SK-N-SH (cell line): ENCODE results near the gene TMEM129. TPM values are rescaled to one million over a fixed set of nuclear protein-coding genes. Genes with fewer than 3 reads are reported as not detected.

ENCODE experiments used
- CTCF ChIA-PET: fragments of 300-600, 350-600 bp; formaldehyde crosslinking; extraction: SDS; loops from one replicate; lab custom pipeline; 2021; lab: Yijun Ruan, JAX
- POLR2A ChIA-PET: fragments of 350-600 bp; sonication (Branson Sonifier 250); formaldehyde crosslinking; extraction: SDS; loops from one replicate; lab custom pipeline; 2020; ENCODE audit warnings: antibody characterized with exemption, inconsistent platforms; lab: Yijun Ruan, JAX
- DNase-seq: peaks from one replicate; pipeline ENCODE4 v3.0.0; 2012
- H2AFZ ChIP-seq: fragments of 200-600 bp; sonication (generic); 2 replicates; pipeline ENCODE4 v1.8.1; 2016; ENCODE audit warnings: antibody characterized with exemption, mild to moderate bottlenecking, low read depth
- H3F3A ChIP-seq: fragments of 200-600 bp; sonication (generic); replicated peaks from 2 replicates; pipeline ENCODE3; 2016; ENCODE audit warnings: antibody characterized with exemption, mild to moderate bottlenecking; ENCODE audit not compliant: insufficient read depth
- H3K27ac ChIP-seq, 2 experiments: fragments of 200-500 bp in 1 of 2; fragments of 200-600 bp in 1 of 2; sonication (Bioruptor generic) in 1 of 2; sonication (generic), shearing (Covaris generic) in 1 of 2; 2 replicates each; pipeline versions ENCODE4 v1.5.1 to v1.6.1; 2014 to 2016; ENCODE audit warnings: low read depth in 2 of 2, inconsistent platforms in 1 of 2, low read length in 1 of 2, mild to moderate bottlenecking in 1 of 2, mixed read lengths in 1 of 2
- H3K27me3 ChIP-seq: fragments of 200-600 bp; sonication (generic), shearing (Covaris generic); 2 replicates; pipeline ENCODE4 v1.6.1; 2016; ENCODE audit warnings: mixed run types; ENCODE audit not compliant: insufficient read depth
- H3K36me3 ChIP-seq, 2 experiments: fragments of 200-500 bp in 1 of 2; fragments of 200-600 bp in 1 of 2; sonication (Bioruptor generic) in 1 of 2; sonication (generic) in 1 of 2; replicated peaks in 1 of 2; 2 replicates each; pipeline versions ENCODE3 to v1.5.1; 2014 to 2016; ENCODE audit warnings: low read length in 1 of 2, mild to moderate bottlenecking in 1 of 2; ENCODE audit not compliant: insufficient read depth in 2 of 2, control insufficient read depth in 1 of 2
- H3K4me1 ChIP-seq, 2 experiments: fragments of 200-500 bp in 1 of 2; fragments of 200-600 bp in 1 of 2; sonication (Bioruptor generic) in 1 of 2; sonication (generic), shearing (Covaris generic) in 1 of 2; 2 replicates each; pipeline versions ENCODE4 v1.5.1 to v1.6.1; 2014 to 2016; ENCODE audit warnings: low read depth in 1 of 2, low read length in 1 of 2, mixed run types in 1 of 2; ENCODE audit not compliant: insufficient read depth in 2 of 2, control insufficient read depth in 1 of 2
- H3K4me2 ChIP-seq: fragments of 200-600 bp; sonication (generic), shearing (Covaris generic); 2 replicates; pipeline ENCODE4 v1.6.1; 2017; ENCODE audit warnings: mixed run types
- H3K4me3 ChIP-seq, 2 experiments: fragments of 200-500 bp in 1 of 2; fragments of 200-600 bp in 1 of 2; sonication (Bioruptor generic) in 1 of 2; sonication (generic), shearing (Covaris generic) in 1 of 2; 2 replicates each; pipeline versions ENCODE4 v1.5.1 to v1.8.1; 2014 to 2016; ENCODE audit warnings: low read depth in 2 of 2, inconsistent platforms in 1 of 2, low read length in 1 of 2, mild to moderate bottlenecking in 1 of 2, mixed read lengths in 1 of 2, moderate library complexity in 1 of 2
- H3K79me2 ChIP-seq: fragments of 200-600 bp; sonication (generic); 2 replicates; pipeline ENCODE4 v1.8.1; 2017; ENCODE audit warnings: mild to moderate bottlenecking; ENCODE audit not compliant: insufficient read depth
- H3K9ac ChIP-seq: fragments of 200-600 bp; sonication (generic); 2 replicates; pipeline ENCODE4 v1.6.1; 2017; ENCODE audit warnings: mixed run types
- H3K9me2 ChIP-seq: fragments of 200-600 bp; sonication (generic); 2 replicates; pipeline ENCODE4 v1.6.1; 2017; ENCODE audit warnings: mixed run types
- H3K9me3 ChIP-seq: fragments of 200-600 bp; sonication (generic); 2 replicates; pipeline ENCODE4 v1.6.1; 2017; ENCODE audit warnings: mixed run types, mild to moderate bottlenecking, moderate library complexity
- H4K20me1 ChIP-seq: fragments of 200-600 bp; sonication (generic); 2 replicates; pipeline ENCODE4 v1.6.1; 2017; ENCODE audit warnings: mild to moderate bottlenecking, mixed run types; ENCODE audit not compliant: insufficient read depth
- CHD2 ChIP-seq: fragments of 150-350 bp; IDR thresholded peaks from 2 replicates; pipeline ENCODE4 v1.6.1; 2018; ENCODE audit warnings: low read length; ENCODE audit not compliant: partially characterized antibody
- EZH2phosphoT487 ChIP-seq: fragments of 200-600 bp; sonication (generic); IDR thresholded peaks from 2 replicates; pipeline ENCODE4 v1.6.1; 2017; ENCODE audit warnings: low read depth, mixed run types, mild to moderate bottlenecking, antibody characterized with exemption, moderate library complexity, borderline replicate concordance
- FOXJ3 ChIP-seq: sonication (generic); formaldehyde crosslinking; IDR thresholded peaks from 2 replicates; pipeline ENCODE4 v1.5.1; 2020; ENCODE audit warnings: mild to moderate bottlenecking, missing genetic modification reagents
- MEF2A ChIP-seq: IDR thresholded peaks from 2 replicates; pipeline ENCODE4 v1.4.0; 2012; ENCODE audit warnings: low read depth, borderline replicate concordance
- MXI1 ChIP-seq: IDR thresholded peaks from 2 replicates; pipeline ENCODE4 v1.6.1; 2012; ENCODE audit warnings: mild to moderate bottlenecking, low read depth, low read length, improper control_type of control experiment
- NFIC ChIP-seq: IDR thresholded peaks from 2 replicates; pipeline ENCODE4 v1.4.0; 2012; ENCODE audit warnings: borderline replicate concordance
- NRF1 ChIP-seq: IDR thresholded peaks from 2 replicates; pipeline ENCODE4 v1.6.1; 2012; ENCODE audit warnings: low read depth, mild to moderate bottlenecking, low read length
- RAD21 ChIP-seq: IDR thresholded peaks from 2 replicates; pipeline ENCODE4 v1.6.1; 2012; ENCODE audit warnings: mild to moderate bottlenecking, low read length
- TAF1 ChIP-seq: IDR thresholded peaks from 2 replicates; pipeline ENCODE4 v1.6.1; 2012; ENCODE audit warnings: low read depth, mild to moderate bottlenecking, low read length, moderate library complexity, borderline replicate concordance
- TCF12 ChIP-seq: IDR thresholded peaks from 2 replicates; pipeline ENCODE4 v1.4.0; 2012
- TEAD4 ChIP-seq: IDR thresholded peaks from 2 replicates; pipeline ENCODE4 v1.4.0; 2012; ENCODE audit warnings: mild to moderate bottlenecking, borderline replicate concordance; ENCODE audit not compliant: insufficient read depth
- USF2 ChIP-seq: fragments of 150-350 bp; IDR thresholded peaks from 2 replicates; pipeline ENCODE4 v1.6.1; 2017; ENCODE audit warnings: antibody characterized with exemption, low read length, low read depth, borderline replicate concordance
- WGBS: methylation state at CpG from one replicate; pipeline ENCODE4 v1.1.6; 2017; ENCODE audit warnings: low lambda C conversion rate; 5-methylcytosine and 5-hydroxymethylcytosine counted together
- polyA plus RNA-seq, 3 experiments: library from polyadenylated mRNA; depleted of rRNA; stranded (reverse); fragments of >200 nt; gene quantifications; 2 replicates each; pipeline ENCODE4 v1.2.3, GENCODE V29; 2012

The TMEM129 gene
- polyA plus RNA-seq, 1 of the 3 experiments (the other 2 are of a cell fraction) = 36.5 TPM

DNA sequence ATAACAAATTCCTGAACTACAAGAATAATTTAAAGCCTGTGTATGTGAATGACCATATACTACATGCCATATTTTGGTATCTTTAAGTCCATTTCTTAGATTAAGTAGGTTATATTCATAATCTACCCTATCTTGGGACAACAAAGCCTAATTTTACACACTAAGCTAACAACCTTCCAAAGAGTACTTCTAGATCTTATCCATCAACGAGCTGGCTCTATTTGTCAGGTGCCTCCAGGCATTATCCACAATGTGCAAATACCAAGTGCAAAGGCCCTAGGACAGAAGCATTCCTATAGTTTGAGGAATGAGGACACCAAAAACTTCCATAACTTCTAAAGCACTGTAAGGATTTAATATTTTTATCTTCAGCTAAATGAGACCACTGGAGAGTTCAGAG, 12.5 kb downstream of the TMEM129 start:
- CTCF ChIA-PET = interaction anchor here (0.6 to 10.1 kb wide), 6 partner anchors 10 to 353 kb away, joined by 3 to 82 read pairs (median 4); partner anchors contain the start of genes TACC3 and TMEM129
- 32% methylated on average over 1 of the region's 1 CpG for WGBS
- no peak overlapping the region; the same call in 1 of the 2 replicates for H3K4me2 ChIP-seq

DNA sequence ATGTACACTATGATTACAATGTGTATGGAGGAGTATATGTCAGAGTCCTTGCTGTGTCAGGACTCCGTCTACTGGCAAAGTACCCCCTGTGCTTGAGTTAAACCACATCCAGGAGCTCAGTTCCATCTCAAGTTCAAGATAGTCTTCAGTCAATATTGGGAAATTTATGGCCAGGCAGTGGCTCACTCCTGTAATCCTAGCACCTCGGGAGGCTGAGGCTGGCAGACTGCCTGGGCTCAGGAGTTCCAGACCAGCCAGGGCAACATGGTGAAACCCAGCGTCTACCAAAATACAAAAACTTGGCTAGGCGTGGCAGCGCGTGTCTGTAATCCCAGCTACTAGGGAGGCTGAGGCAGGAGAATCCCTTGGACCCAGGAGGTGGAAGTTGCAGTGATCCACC, 14.8 kb downstream of the TMEM129 start:
- Histone ChIP-seq H3K79me2 (peaks cover 100% of the 10 kb centered on the region), H3K36me3 (peaks cover 17 to 43% of the 10 kb centered on the region in 2 experiments), H3K4me3 (no peak overlapping the region), H3K27ac (no peak overlapping the region), H3K9me2 (no peaks in the 10 kb centered on the region), H2AFZ (no peak overlapping the region), H3K4me1 (peaks cover 8 to 18% of the 10 kb centered on the region in 2 experiments; a peak in 2 of 4 replicates), H4K20me1 (peaks cover 80% of the 10 kb centered on the region), H3F3A (no peaks in the 10 kb centered on the region), H3K4me2 (no peak overlapping the region), H3K27me3 (no peaks in the 10 kb centered on the region), H3K9ac (no peak overlapping the region), H3K9me3 (no peaks in the 10 kb centered on the region)
- no peak for DNase-seq
- no peak for TF ChIP-seq TEAD4
- no peak for TF ChIP-seq EZH2phosphoT487
- no peak for TF ChIP-seq NRF1
- TF ChIP-seq FOXJ3 (CRISPR knock-in tag) = no peak
- TF ChIP-seq USF2 = no peak
- TF ChIP-seq CHD2 = no peak
- TF ChIP-seq TCF12 = no peak
- ChIA-PET POLR2A (interaction anchor here (1.1 kb wide), 1 partner anchor 13 kb away, joined by 3 read pairs; no protein-coding TSS in a partner anchor), CTCF (interaction anchor here (0.6 to 10.1 kb wide), 6 partner anchors 14 to 648 kb away, joined by 3 to 82 read pairs (median 4); no protein-coding TSS in a partner anchor)
- 97% methylated on average over 6 of the region's 6 CpGs for WGBS

More for the DNA sequence above, 12.5 kb downstream of the TMEM129 start:
- Histone ChIP-seq H3K27me3 (no peaks in the 10 kb centered on the region), H3K4me1 (peaks cover 13 to 20% of the 10 kb centered on the region in 2 experiments; a peak in 2 of 4 replicates), H3K36me3 (peaks cover 5 to 38% of the 10 kb centered on the region in 2 experiments), H3K27ac (no peak overlapping the region), H3K79me2 (peaks cover 94% of the 10 kb centered on the region), H3K4me3 (no peak overlapping the region), H3K9me3 (no peaks in the 10 kb centered on the region), H3K9me2 (no peaks in the 10 kb centered on the region)
- no peak for TF ChIP-seq CHD2
- TF ChIP-seq MEF2A = no peak
- no peak for TF ChIP-seq MXI1
- no peak for TF ChIP-seq NFIC
- no peak for TF ChIP-seq RAD21
- TF ChIP-seq NRF1 = no peak
- TF ChIP-seq TAF1 = no peak
- TF ChIP-seq, all 33 proteins: peak for 0
- Histone ChIP-seq H3K9ac (no peak overlapping the region), H4K20me1 (peaks cover 61% of the 10 kb centered on the region), H2AFZ (no peak overlapping the region), H3F3A (peaks cover 2% of the 10 kb centered on the region)
- POLR2A ChIA-PET = no interaction called here
- DNase-seq = no peak
